ENCODE measurements around the gene SUSD3. TPM values are rescaled to one million over a fixed set of nuclear protein-coding genes. Genes with fewer than 3 reads are reported as not detected.

SUSD3 gene
- total RNA-seq, 1 donor, result 0.09 TPM

DNA sequence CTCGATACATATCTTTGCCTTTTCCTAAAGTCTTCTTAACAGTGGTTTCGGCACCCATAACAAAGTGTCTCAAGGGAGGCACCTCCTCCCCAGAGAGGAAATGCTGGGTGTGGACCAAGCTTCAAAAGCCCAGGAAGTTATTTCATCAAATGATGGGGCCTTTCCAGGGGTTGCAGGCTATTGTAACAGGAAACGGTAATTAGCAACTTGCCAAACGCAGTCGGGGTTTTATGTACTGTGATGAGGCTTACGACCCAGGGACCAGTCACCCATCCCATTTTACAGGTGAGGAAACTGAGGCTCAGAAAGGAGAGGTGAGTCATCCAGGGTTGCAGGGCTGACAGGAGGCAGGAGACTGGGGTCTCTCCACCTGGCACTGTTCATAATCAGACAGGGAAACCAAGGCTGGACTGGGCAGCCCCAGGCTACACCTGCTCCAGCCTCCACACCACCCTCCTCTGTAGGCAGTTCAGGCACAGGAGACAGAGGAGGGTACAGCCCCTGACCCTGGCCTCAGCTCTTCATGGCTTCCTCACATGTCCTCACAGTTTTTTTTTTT, 30.0 kb upstream of the SUSD3 start:
- DNase-seq (ENCODE audit: low read depth), result no peak
- TF ChIP-seq, protein P1, sequence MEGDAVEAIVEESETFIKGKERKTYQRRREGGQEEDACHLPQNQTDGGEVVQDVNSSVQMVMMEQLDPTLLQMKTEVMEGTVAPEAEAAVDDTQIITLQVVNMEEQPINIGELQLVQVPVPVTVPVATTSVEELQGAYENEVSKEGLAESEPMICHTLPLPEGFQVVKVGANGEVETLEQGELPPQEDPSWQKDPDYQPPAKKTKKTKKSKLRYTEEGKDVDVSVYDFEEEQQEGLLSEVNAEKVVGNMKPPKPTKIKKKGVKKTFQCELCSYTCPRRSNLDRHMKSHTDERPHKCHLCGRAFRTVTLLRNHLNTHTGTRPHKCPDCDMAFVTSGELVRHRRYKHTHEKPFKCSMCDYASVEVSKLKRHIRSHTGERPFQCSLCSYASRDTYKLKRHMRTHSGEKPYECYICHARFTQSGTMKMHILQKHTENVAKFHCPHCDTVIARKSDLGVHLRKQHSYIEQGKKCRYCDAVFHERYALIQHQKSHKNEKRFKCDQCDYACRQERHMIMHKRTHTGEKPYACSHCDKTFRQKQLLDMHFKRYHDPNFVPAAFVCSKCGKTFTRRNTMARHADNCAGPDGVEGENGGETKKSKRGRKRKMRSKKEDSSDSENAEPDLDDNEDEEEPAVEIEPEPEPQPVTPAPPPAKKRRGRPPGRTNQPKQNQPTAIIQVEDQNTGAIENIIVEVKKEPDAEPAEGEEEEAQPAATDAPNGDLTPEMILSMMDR (IDR thresholded peaks at IDR 0.05; ENCODE audit: insufficient read depth, low read length), result no peak
- no peak overlapping the region for H3K4me3 ChIP-seq (ENCODE audit: low read depth, low read length)

DNA sequence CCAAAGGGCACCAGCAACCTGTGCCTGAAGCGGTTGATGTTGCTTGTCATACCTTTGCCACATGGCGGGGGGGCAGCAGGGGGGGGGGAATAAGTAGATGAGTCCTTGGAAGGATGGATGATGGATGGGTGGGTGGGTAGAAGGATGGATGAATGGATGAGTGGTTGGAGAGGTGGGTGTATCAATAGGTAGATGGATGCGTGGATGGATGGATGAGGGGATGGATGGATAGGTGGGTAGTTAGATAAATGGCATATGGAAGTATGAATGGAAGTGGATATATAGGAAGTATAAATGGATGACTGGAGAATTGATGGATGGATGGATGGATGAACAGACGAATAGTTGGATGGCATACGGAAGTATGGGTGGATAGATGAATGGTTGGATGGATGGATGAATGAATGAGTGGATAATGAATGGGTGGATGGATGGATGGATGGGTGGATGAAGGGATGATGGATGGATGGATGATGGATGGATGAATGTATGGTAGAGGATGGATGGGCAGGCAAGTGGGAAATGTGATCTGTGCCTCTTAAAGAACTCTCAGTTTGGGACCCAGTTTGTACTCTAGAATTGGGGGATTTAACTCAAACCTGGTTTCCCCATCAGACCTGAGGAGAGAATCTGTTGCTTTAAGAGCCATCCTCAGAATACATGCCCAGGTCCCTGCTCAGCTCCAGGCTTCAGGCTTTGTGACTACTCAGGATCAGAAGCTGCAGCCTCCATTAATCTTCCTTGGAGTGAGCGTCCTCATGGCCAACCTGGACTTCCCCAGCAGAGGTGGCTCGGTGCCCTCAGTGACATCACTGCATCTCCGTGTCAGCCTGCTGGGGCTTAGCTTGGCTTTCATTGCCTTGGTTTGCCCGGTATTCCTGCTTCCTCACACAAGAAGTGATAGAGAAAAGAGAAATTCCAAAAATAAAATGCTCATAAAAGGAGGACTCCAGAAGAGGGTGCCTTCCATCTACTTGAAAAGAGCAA, 27.6 kb upstream of the SUSD3 start:
- DNase-seq (ENCODE audit: low read depth), result no peak
- TF ChIP-seq, protein P1 (IDR thresholded peaks at IDR 0.05; ENCODE audit: insufficient read depth, low read length), result no peak
- H3K4me3 ChIP-seq (ENCODE audit: low read depth, low read length), result no peak overlapping the region

DNA sequence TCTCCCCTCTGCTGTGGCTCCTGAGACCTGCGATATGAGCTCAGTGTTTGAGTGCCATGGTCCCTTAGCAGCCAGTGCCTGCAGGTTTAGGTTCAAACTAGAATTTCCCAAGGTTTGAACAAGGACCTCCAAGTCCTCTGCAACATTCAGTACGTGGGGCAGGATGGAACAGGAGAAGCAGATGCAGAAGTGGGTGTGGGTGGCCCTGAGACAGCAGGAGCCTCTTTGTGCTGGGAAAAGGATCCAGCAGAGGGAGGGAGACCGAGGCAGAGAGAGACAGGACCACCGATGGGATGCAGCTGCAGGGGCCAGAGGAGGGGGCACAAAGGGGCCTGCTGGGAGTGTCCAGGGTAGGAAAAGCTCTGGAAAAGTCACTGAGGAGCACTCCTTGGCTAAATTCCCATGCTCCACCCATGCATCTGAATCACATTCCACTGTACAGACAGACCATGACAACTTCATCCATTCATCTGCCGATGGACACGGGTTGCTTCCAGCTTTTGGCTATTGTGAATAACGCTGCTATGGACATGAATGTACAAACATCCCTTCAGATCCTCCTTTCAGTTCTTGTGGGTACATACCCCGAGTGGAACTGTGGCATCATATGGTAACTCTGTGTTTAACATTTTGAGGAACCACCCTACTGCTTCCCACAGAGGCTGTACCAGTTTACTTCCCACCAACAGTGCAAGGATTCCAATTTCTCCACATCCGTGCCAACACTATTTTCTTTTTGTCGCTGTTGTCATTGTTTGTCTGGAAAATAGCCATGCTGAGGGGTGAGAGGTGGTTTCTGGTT, 26.7 kb upstream of the SUSD3 start:
- TF ChIP-seq, protein P1 (IDR thresholded peaks at IDR 0.05; ENCODE audit: insufficient read depth, low read length), result no peak
- DNase-seq (ENCODE audit: low read depth), result peak; percentile 10
- no peak overlapping the region for H3K4me3 ChIP-seq (ENCODE audit: low read depth, low read length)

DNA sequence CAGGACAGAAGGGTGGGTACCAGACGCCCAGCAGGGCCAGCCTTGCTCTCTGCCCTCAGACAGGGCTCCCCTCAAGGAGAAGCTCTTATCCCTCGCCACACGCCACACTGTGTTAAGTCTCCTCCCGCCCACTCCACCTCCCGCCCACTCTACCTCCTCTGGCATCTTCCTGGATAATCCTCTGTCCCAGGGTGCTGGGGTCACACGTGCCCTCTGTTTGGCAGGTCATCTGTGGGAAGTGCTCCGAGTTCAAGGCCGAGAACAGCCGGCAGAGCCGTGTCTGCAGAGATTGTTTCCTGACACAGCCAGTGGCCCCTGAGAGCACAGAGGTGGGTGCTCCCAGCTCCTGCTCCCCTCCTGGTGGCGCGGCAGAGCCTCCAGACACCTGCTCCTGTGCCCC, 26.0 kb upstream of the SUSD3 start:
- TF ChIP-seq, protein P1 (IDR thresholded peaks at IDR 0.05; ENCODE audit: insufficient read depth, low read length), result no peak
- no peak for DNase-seq (ENCODE audit: low read depth)

DNA sequence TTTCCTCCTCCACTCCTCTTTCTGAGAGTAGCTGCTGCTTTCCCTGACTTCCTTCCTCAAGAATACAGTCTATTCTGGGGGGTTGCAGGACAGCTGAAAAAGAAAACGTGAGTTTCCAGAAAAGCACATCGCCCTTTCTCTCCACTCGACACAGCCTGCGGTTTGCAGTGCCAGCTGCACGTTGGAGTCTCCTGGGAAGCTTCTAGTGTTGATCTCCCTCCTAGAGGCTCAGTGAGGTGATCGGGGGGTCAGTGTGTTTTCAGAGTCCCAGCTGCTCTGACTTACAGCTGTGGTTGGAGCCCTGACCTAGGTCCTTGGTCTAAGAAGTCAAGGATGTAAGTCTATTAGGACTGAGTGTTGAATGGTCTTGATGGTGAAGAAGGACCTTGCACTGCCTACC, 25.0 kb upstream of the SUSD3 start:
- TF ChIP-seq, protein P1 (IDR thresholded peaks at IDR 0.05; ENCODE audit: insufficient read depth, low read length), result no peak
- H3K4me3 ChIP-seq (ENCODE audit: low read depth, low read length), result no peak overlapping the region
- DNase-seq (ENCODE audit: low read depth), result no peak

More for the DNA sequence above, 26.0 kb upstream of the SUSD3 start:
- H3K4me3 ChIP-seq (ENCODE audit: low read depth, low read length), result no peak overlapping the region

DNA sequence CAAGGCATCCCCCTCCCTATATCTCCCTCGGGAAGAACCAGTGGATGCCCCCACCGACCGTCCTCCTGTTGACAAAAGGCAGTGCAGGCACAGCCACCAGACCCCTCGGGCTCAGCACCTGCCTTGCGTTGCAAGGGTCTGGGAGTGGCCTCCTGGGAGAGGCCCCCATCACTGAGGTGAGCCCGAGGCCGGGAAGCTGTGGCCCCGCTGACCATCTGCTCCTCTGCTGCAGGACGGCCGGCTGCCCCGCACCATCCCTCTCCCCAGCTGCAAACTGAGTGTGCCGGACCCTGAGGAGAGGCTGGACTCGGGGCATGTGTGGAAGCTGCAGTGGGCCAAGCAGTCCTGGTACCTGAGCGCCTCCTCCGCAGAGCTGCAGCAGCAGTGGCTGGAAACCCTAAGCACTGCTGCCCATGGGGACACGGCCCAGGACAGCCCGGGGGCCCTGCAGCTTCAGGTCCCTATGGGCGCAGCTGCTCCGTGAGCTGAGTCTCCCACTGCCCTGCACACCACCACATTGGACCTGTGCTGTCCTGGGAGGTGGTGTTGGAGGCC, 23.3 kb upstream of the SUSD3 start:
- no peak overlapping the region for H3K4me3 ChIP-seq (ENCODE audit: low read depth, low read length)
- TF ChIP-seq, protein P1 (IDR thresholded peaks at IDR 0.05; ENCODE audit: insufficient read depth, low read length), result no peak
- no peak for DNase-seq (ENCODE audit: low read depth)

Measured in fibroblast of the aortic adventitia (primary cell).